ENCODE data around the gene VAMP8. TPM values are rescaled to one million over a fixed set of nuclear protein-coding genes. Genes with fewer than 3 reads are reported as not detected.

VAMP8 gene
- total RNA-seq, 1 donor from 2014 or later, result 152 TPM

- H3K4me3 ChIP-seq (ENCODE audit: low read depth, low read length), result no peak overlapping the region
- no peak for TF ChIP-seq CTCF (conservative IDR thresholded peaks at IDR 0.05; ENCODE audit: low read depth, low read length)
- no peak for DNase-seq (ENCODE audit: low read depth)
Measured at GRCh38 chr2:85548608-85548900, 28.8 kb upstream of the VAMP8 start.

- no peak for TF ChIP-seq CTCF (conservative IDR thresholded peaks at IDR 0.05; ENCODE audit: low read depth, low read length)
- DNase-seq (ENCODE audit: low read depth), result no peak
- H3K4me3 ChIP-seq (ENCODE audit: low read depth, low read length), result no peak overlapping the region
Measured at GRCh38 chr2:85549095-85549494, 28.3 kb upstream of the VAMP8 start.

GRCh38 chr2:85549826-85550225, 27.6 kb upstream of the VAMP8 start:
- TF ChIP-seq CTCF (conservative IDR thresholded peaks at IDR 0.05; ENCODE audit: low read depth, low read length), result no peak
- no peak overlapping the region for H3K4me3 ChIP-seq (ENCODE audit: low read depth, low read length)
- DNase-seq (ENCODE audit: low read depth), result no peak

GRCh38 chr2:85550486-85550885, 26.9 kb upstream of the VAMP8 start:
- no peak for TF ChIP-seq CTCF (conservative IDR thresholded peaks at IDR 0.05; ENCODE audit: low read depth, low read length)
- DNase-seq (ENCODE audit: low read depth), result no peak
- H3K4me3 ChIP-seq (ENCODE audit: low read depth, low read length), result no peak overlapping the region

- no peak for DNase-seq (ENCODE audit: low read depth)
- H3K4me3 ChIP-seq (ENCODE audit: low read depth, low read length), result no peak overlapping the region
- peak; percentile 90 for TF ChIP-seq CTCF (conservative IDR thresholded peaks at IDR 0.05; ENCODE audit: low read depth, low read length)
Measured at GRCh38 chr2:85551698-85552678, 25.4 kb upstream of the VAMP8 start.

GRCh38 chr2:85553184-85553583, 24.2 kb upstream of the VAMP8 start:
- TF ChIP-seq CTCF (conservative IDR thresholded peaks at IDR 0.05; ENCODE audit: low read depth, low read length), result no peak
- DNase-seq (ENCODE audit: low read depth), result no peak
- no peak overlapping the region for H3K4me3 ChIP-seq (ENCODE audit: low read depth, low read length)
